K562 (cell line): Measurements from ENCODE around the gene BAMBI. TPM values are rescaled to one million over a fixed set of nuclear protein-coding genes. Genes with fewer than 3 reads are reported as not detected.
A peak's percentile ranks its signal among the peaks of the same experiment; 100 is the strongest.

Experiments
- ELF2 ChIP-seq: fragments of 250-450 bp; sonication (Bioruptor Pico); IDR thresholded peaks from 2 replicates; pipeline ENCODE4 v1.5.0; 2021; ENCODE audit warnings: mild to moderate bottlenecking
- FOXJ3 ChIP-seq: sonication (generic); formaldehyde crosslinking; IDR thresholded peaks from 2 replicates; pipeline ENCODE4 v1.4.0; 2020; ENCODE audit warnings: mild to moderate bottlenecking, missing genetic modification reagents
- PCBP2 ChIP-seq: fragments of 200-400 bp; formaldehyde crosslinking; IDR thresholded peaks from 2 replicates; pipeline ENCODE4 v1.6.1; 2018; ENCODE audit warnings: low read length, low read depth, mild to moderate bottlenecking, moderate library complexity; ENCODE audit not compliant: poor library complexity, severe bottlenecking
- POU5F1 ChIP-seq: fragments of 150-350 bp; IDR thresholded peaks from 2 replicates; pipeline ENCODE4 v1.6.1; 2014; ENCODE audit warnings: borderline replicate concordance, low read length, low read depth, mild to moderate bottlenecking; ENCODE audit not compliant: partially characterized antibody
- REST ChIP-seq, 2 experiments: fragments of 450-650 bp; formaldehyde crosslinking in 1 of 2; IDR thresholded peaks; 2 replicates each; pipeline versions ENCODE4 v1.4.0 to v1.6.1; 2014 to 2020; ENCODE audit warnings: mild to moderate bottlenecking in 2 of 2, borderline replicate concordance in 1 of 2, low read depth in 1 of 2
- ZNF133 ChIP-seq: fragments of 250-450 bp; sonication (Bioruptor Pico); IDR thresholded peaks from 2 replicates; pipeline ENCODE4 v1.4.0; 2020; ENCODE audit warnings: mild to moderate bottlenecking
- ZNF282 ChIP-seq: sonication (generic); formaldehyde crosslinking; IDR thresholded peaks from 2 replicates; pipeline ENCODE4 v1.8.1; 2023; ENCODE audit warnings: missing genetic modification reagents
- ZNF436 ChIP-seq: fragments of 250-450, 450-650 bp; sonication (Bioruptor Pico); formaldehyde crosslinking; IDR thresholded peaks from 2 replicates; pipeline ENCODE4 v1.7.0; 2020; ENCODE audit warnings: mild to moderate bottlenecking
- polyA plus RNA-seq, 8 experiments: library from polyadenylated mRNA; depleted of rRNA in 4 of 8; stranded (reverse) in 5 of 8; unstranded in 3 of 8; fragments of >200 nt; fragmentation: Nextera tagmentation in 2 of 8; fragmentation: Illumina TruSeq in 1 of 8; extraction: Ambion mirVana in 2 of 8; extraction: Trizol in 1 of 8; gene quantifications; 2 replicates each; pipeline versions ENCODE4 v1.2.1 to v1.2.3, GENCODE V29; 2011 to 2014; ENCODE audit warnings: inconsistent platforms in 1 of 8, missing spikeins in 1 of 8
- total RNA-seq, 7 experiments: library from RNA; depleted of rRNA in 6 of 7; stranded (reverse); fragments of >200 nt in 6 of 7; fragmentation: Illumina TruSeq in 2 of 7; extraction: Trizol in 2 of 7; gene quantifications; 2 replicates each; pipeline versions ENCODE4 v1.2.1 to v1.2.3, GENCODE V29; 2011 to 2021; ENCODE audit warnings: low replicate concordance in 1 of 7
- TF ChIP-seq, protein P1 (sequence below), 2 experiments: IDR thresholded peaks; 2 replicates each; pipeline ENCODE4 v1.6.1; 2011; ENCODE audit warnings: borderline replicate concordance in 1 of 2, control low read depth in 1 of 2, low read depth in 1 of 2, low read length in 1 of 2, mild to moderate bottlenecking in 1 of 2, mixed read lengths in 1 of 2, moderate library complexity in 1 of 2; ENCODE audit not compliant: insufficient read depth in 1 of 2, insufficient read length in 1 of 2, poor library complexity in 1 of 2, severe bottlenecking in 1 of 2; ENCODE audit errors: extremely low read depth in 1 of 2
- TF ChIP-seq, protein P2 (sequence below): sonication (generic); formaldehyde crosslinking; IDR thresholded peaks from 2 replicates; pipeline ENCODE4 v1.8.1; 2022; ENCODE audit warnings: missing genetic modification reagents
- TF ChIP-seq, protein P3 (sequence below): IDR thresholded peaks from 2 replicates; pipeline ENCODE4 v1.6.1; 2012; ENCODE audit warnings: low read depth, low read length, improper control_type of control experiment, borderline replicate concordance

BAMBI gene
- total and polyA plus RNA-seq, 9 of the 15 experiments (the other 6 are each of a cell fraction or from before 2014, with no cell fraction given) = 2.0 to 21.8 (median 13.5) TPM

DNA sequence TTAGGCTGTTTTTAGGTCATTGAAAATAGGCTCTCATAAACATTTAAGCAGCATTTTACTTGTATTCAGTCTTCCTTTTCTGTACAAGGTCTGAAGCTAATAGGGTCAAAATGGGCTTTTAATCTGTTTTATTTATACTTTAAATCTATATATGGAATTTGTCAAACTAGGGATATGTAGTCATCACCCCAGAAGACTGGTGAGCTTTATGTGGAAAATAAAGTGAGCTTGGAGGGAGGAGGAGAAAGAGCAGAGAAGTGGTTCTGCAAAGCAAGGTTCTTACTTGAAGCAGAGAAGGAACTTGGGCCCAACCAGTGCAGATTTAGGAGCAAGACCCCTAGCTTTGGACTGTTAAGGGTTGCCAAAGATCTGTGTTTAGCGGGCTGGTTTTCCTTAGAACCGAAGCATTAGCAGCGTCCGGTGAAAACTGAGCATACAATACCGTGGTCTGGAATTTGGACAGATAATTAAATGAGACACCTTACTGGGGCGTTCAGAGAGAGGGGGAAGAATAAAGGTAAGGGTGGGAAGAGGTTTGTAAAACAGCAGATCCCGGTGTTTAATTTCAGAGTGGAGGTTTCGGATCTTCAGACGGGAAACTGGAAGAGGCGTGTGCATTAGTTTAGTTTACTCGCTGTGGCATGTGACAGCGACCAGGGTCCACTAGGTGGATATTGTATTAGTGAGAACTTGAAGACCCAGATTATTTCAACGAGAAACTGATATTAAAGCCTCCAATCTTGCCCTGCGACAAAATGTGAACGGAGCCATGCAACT lies 2.4 kb downstream of the BAMBI start (continued):
- TF ChIP-seq REST (IDR thresholded peaks at IDR 0.05; ENCODE audit: borderline replicate concordance) (0 out of 2 replicates have a peak, but pooled peaks have one; percentile 11), REST (CRISPR knock-in tag; IDR thresholded peaks at IDR 0.05; ENCODE audit: low read depth) (no peak), FOXJ3 (CRISPR knock-in tag) (no peak), POU5F1 (no peak), PCBP2 (no peak), ZNF282 (CRISPR knock-in tag) (no peak), ZNF133 (CRISPR knock-in tag) (no peak), ELF2 (no peak), ZNF436 (CRISPR knock-in tag) (no peak)
- TF ChIP-seq, protein P1, sequence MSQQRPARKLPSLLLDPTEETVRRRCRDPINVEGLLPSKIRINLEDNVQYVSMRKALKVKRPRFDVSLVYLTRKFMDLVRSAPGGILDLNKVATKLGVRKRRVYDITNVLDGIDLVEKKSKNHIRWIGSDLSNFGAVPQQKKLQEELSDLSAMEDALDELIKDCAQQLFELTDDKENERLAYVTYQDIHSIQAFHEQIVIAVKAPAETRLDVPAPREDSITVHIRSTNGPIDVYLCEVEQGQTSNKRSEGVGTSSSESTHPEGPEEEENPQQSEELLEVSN (IDR thresholded peaks at IDR 0.05; ENCODE audit: borderline replicate concordance in 1 of 2, extremely low read depth in 1 of 2, insufficient read depth in 1 of 2, insufficient read length in 1 of 2, low read depth in 1 of 2, low read length in 1 of 2, poor library complexity in 1 of 2, severe bottlenecking in 1 of 2) = peak in 1 of 2 experiments; percentile 14
- TF ChIP-seq, protein P2, sequence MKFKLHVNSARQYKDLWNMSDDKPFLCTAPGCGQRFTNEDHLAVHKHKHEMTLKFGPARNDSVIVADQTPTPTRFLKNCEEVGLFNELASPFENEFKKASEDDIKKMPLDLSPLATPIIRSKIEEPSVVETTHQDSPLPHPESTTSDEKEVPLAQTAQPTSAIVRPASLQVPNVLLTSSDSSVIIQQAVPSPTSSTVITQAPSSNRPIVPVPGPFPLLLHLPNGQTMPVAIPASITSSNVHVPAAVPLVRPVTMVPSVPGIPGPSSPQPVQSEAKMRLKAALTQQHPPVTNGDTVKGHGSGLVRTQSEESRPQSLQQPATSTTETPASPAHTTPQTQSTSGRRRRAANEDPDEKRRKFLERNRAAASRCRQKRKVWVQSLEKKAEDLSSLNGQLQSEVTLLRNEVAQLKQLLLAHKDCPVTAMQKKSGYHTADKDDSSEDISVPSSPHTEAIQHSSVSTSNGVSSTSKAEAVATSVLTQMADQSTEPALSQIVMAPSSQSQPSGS (CRISPR knock-in tag) = no peak
- TF ChIP-seq, protein P3, sequence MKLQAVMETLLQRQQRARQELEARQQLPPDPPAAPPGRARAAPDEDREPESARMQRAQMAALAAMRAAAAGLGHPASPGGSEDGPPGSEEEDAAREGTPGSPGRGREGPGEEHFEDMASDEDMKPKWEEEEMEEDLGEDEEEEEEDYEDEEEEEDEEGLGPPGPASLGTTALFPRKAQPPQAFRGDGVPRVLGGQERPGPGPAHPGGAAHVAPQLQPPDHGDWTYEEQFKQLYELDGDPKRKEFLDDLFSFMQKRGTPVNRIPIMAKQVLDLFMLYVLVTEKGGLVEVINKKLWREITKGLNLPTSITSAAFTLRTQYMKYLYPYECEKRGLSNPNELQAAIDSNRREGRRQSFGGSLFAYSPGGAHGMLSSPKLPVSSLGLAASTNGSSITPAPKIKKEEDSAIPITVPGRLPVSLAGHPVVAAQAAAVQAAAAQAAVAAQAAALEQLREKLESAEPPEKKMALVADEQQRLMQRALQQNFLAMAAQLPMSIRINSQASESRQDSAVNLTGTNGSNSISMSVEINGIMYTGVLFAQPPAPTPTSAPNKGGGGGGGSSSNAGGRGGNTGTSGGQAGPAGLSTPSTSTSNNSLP = 0 out of 2 replicates have a peak, but pooled peaks have one; percentile 18
